GM18498 (cell line): ENCODE data around the gene ITGA11.

ENCODE experiments used
- ATAC-seq: cut with Tn5 transposase; IDR thresholded peaks from one replicate; pipeline ENCODE4 v1.9.1; 2021; ENCODE audit warnings: mild to moderate bottlenecking, moderate library complexity; ENCODE audit not compliant: unreplicated experiment

The ITGA11 gene

GRCh38 chr15:68276668-68277067, 155.3 kb downstream of the ITGA11 start:
- no peak for ATAC-seq

GRCh38 chr15:68275165-68275746, 156.7 kb downstream of the ITGA11 start:
- no peak for ATAC-seq

GRCh38 chr15:68274201-68274848, 157.6 kb downstream of the ITGA11 start:
- no peak for ATAC-seq

- ATAC-seq, result no peak
These were observed 159.2 kb downstream of the ITGA11 start for GRCh38 chr15:68272721-68273271.

- no peak for ATAC-seq
These were observed 160.0 kb downstream of the ITGA11 start for GRCh38 chr15:68271854-68272471.

GRCh38 chr15:68268405-68268804, 163.6 kb downstream of the ITGA11 start:
- ATAC-seq, result no peak

GRCh38 chr15:68265674-68266073, 166.3 kb downstream of the ITGA11 start:
- no peak for ATAC-seq

GRCh38 chr15:68265081-68265480, 166.9 kb downstream of the ITGA11 start:
- ATAC-seq, result no peak

- ATAC-seq, result no peak
These were observed 167.7 kb downstream of the ITGA11 start for GRCh38 chr15:68264282-68264681.

GRCh38 chr15:68262514-68263356, 169.2 kb downstream of the ITGA11 start:
- no peak for ATAC-seq

GRCh38 chr15:68261980-68262379, 170.0 kb downstream of the ITGA11 start:
- ATAC-seq, result no peak

GRCh38 chr15:68261241-68261640, 170.7 kb downstream of the ITGA11 start:
- ATAC-seq, result no peak

GRCh38 chr15:68259883-68260282, 172.1 kb downstream of the ITGA11 start:
- ATAC-seq, result no peak

GRCh38 chr15:68258692-68259091, 173.3 kb downstream of the ITGA11 start:
- no peak for ATAC-seq

GRCh38 chr15:68256675-68257450, 175.1 kb downstream of the ITGA11 start:
- ATAC-seq, result peak; percentile 59

- ATAC-seq, result no peak
These were observed 178.9 kb downstream of the ITGA11 start for GRCh38 chr15:68252925-68253534.

GRCh38 chr15:68249058-68249713, 182.8 kb downstream of the ITGA11 start:
- no peak for ATAC-seq
